Activated CD8-positive, alpha-beta memory T cell treated with anti-CD3 and anti-CD28 coated beads, Interleukin-2, amount 10 ng/mL, durations not matched to agents 7 days and 5 days (primary cell): ENCODE measurements around the gene TPPP. TPM values are rescaled to one million over a fixed set of nuclear protein-coding genes. Genes with fewer than 3 reads are reported as not detected.
A peak's percentile ranks its signal among the peaks of the same experiment; 100 is the strongest.

Experiments
- ATAC-seq: fragments of 150-1000 bp; cut with Tn5 transposase; one replicate; pipeline ENCODE4 v1.10.0; 2021; ENCODE audit warnings: moderate library complexity
- CTCF ChIA-PET: fragments of 350-600 bp; sonication (Branson Sonifier 250); formaldehyde crosslinking; loops from one replicate; lab custom pipeline; 2021; ENCODE audit warnings: antibody characterized with exemption; lab: Charles Lee
- DNase-seq: peaks from one replicate; pipeline ENCODE4 v3.0.0-alpha.2; 2020
- H3K27ac Mint-ChIP-seq: one replicate; pipeline ENCODE4 v1.8.0; 2021; ENCODE audit warnings: mild to moderate bottlenecking, mixed read lengths
- H3K27me3 Mint-ChIP-seq: one replicate; pipeline ENCODE4 v1.8.0; 2021; ENCODE audit warnings: mixed read lengths
- H3K36me3 Mint-ChIP-seq: one replicate; pipeline ENCODE4 v1.8.0; 2021; ENCODE audit warnings: mild to moderate bottlenecking, mixed read lengths
- H3K4me1 Mint-ChIP-seq: one replicate; pipeline ENCODE4 v1.8.0; 2021; ENCODE audit warnings: mixed read lengths
- H3K4me3 Mint-ChIP-seq: one replicate; pipeline ENCODE4 v1.8.0; 2021; ENCODE audit warnings: mild to moderate bottlenecking, moderate library complexity, mixed read lengths
- H3K9me3 Mint-ChIP-seq: one replicate; pipeline ENCODE4 v1.8.0; 2022; ENCODE audit warnings: low read depth, mixed read lengths
- total RNA-seq, 2 experiments: library from RNA; stranded (reverse); gene quantifications; one replicate each; pipeline ENCODE4 v1.2.3, GENCODE V29; 2021

TPPP gene
- total RNA-seq, 2 experiments from 2014 or later = 0.16 to 0.20 TPM

DNA sequence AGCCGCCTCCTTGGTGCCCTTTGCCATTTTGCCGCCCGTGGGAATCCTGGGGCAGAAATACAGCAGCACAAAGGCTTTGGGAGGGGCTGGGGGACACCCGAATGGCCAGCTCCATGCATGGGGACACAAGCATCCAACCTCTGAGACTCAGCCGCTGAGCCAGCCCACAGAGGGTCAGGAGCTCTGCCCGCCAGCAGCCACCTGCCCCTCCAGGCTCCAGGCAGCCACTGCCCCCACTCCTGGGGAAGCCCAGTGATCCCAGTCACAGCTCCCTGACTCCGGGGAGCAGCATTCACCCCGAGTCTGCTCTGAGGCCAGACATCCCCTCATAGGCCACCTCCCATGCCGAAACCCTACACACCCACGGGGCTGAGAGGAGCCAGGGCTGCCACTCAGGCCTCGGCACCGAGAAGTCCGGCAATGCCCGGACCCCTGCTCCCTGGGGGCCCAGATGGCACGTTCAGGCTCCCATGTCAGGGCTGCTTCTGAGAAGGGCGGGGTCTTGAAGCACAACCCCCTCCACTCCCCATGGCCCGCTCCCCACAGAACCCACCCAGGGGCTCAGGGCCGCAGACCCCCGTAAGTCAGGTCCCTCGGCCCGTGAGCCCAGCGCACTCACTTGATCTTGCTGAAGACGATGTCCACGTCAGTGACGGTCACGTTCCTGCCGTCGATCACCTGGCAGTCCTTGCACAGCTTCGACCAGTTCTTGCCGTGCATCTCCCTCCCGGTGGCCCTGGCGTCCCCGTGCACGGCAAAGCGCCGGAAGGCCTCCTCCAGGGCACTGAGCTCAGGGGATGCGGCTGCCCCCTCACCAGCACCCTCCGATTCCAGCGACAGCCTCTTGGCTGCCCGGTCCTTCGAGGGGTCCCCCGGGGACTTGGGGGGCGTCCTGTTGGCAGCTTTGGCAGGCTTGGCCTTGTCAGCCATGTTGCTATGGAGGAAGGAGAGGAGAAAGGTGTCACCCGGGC, 15.7 kb downstream of the TPPP start:
- Mint-ChIP-seq H3K27ac (no peak overlapping the region), H3K4me1 (peaks cover 5% of the 10 kb centered on the region), H3K4me3 (no peak overlapping the region), H3K27me3 (peaks cover 4% of the 10 kb centered on the region), H3K36me3 (no peaks in the 10 kb centered on the region), H3K9me3 (no peaks in the 10 kb centered on the region)
- no peak for DNase-seq
- no peak for ATAC-seq
- CTCF ChIA-PET = no interaction called here

DNA sequence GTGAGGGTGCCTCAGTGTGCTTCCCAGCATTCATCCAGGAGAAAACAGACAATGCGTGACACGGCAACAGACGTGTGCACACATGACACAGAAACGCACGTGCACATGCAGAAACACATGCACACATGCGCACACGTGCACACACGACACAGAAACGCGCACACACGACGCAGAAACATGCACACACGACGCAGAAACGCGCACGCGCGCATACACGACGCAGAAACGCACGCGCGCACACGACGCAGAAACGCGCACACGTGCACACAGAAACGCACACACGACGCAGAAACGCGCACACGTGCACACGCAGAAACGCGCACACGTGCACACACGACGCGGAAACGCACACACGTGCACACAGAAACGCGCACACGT, 16.5 kb downstream of the TPPP start:
- Mint-ChIP-seq H3K4me1 (peaks cover 5% of the 10 kb centered on the region), H3K27ac (no peak overlapping the region), H3K9me3 (no peaks in the 10 kb centered on the region), H3K36me3 (no peaks in the 10 kb centered on the region), H3K4me3 (no peak overlapping the region), H3K27me3 (peaks cover 4% of the 10 kb centered on the region)
- CTCF ChIA-PET = no interaction called here
- DNase-seq (no peak), ATAC-seq (no peak)

DNA sequence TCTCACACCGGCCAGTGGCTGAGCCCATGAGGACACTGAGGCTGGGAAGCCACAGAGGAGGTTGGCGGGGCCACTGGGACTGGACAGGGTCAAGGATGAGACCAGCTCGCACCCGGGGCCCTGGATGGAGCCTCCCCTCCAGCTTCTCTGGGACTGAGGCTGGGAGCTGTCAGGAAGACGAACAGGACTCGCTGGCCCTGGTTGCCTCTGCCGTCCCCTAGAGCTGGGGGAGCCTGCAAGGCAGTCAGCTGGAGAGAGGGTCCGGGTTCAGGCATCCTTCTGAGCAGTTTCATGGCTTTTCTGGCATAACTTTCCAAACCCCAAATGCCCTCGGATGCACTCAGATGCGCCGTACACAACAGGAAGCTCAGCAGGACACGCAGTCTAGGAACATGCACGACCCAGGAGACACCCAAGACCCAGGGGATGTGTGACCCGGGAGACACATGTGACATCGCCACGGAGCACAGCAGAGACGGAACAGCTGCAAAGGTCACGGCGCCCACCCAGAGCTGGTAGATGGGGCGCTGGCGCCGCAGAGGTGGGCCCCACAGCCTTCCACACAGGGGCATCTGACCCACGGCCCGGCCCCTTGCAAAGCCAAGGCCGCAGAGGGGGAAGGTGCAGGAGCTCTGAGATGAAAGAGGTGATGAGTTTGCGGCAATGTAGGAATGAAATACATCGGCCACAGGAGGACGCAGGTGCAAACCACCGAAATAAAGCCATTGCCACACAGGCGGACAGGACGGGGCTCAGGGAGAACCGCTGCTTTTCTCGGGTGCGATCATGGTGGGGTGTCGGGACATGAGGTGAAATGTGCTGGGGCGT, 17.1 kb downstream of the TPPP start:
- peaks cover 5% of the 10 kb centered on the region for H3K4me1 Mint-ChIP-seq
- no peak overlapping the region for H3K4me3 Mint-ChIP-seq
- no peak for ATAC-seq
- H3K9me3 Mint-ChIP-seq = no peaks in the 10 kb centered on the region
- no peak for DNase-seq
- no peak overlapping the region for H3K27ac Mint-ChIP-seq
- peaks cover 4% of the 10 kb centered on the region for H3K27me3 Mint-ChIP-seq
- CTCF ChIA-PET = no interaction called here
- no peaks in the 10 kb centered on the region for H3K36me3 Mint-ChIP-seq

DNA sequence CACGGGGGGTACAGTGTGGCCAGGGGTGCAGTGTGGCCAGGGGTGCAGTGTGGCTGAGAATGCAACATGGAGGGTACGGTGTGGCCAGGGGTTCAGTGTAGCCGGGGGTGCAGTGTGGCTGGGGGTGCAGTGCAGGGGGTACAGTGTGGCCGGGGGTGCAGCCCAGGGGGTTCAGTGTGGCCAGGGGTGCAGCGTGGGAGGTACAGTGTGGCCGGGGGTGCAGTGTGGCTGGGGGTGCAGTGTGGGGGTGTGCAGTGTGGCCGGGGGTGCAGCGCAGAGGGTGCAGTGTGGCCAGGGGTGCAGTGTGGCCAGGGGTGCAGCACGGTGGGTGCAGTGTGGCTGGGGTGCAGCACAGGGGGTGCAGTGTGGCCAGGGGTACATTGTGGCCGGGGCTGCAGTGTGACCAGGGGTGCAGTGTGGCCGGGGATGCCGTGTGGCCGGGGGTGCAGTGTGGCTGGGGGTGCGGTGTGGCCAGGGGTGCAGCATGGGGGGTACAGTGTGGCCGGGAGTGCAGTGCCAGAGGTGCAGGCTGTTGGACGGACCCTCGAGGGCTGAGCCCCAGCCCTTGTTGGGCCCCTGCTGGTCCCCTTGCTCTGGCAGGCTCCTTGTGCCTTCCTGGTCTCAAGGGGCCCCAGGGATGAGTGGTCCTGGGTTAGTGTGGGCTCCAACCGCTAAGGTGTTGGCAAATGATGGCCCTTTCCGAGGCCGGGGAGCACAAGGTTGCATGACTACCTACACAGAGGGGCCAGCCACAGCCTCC, 17.9 kb downstream of the TPPP start:
- DNase-seq (no peak), ATAC-seq (no peak)
- no peaks in the 10 kb centered on the region for H3K36me3 Mint-ChIP-seq
- no peak overlapping the region for H3K4me3 Mint-ChIP-seq
- CTCF ChIA-PET = no interaction called here
- peaks cover 5% of the 10 kb centered on the region for H3K4me1 Mint-ChIP-seq
- no peaks in the 10 kb centered on the region for H3K9me3 Mint-ChIP-seq
- peaks cover 4% of the 10 kb centered on the region for H3K27me3 Mint-ChIP-seq
- no peak overlapping the region for H3K27ac Mint-ChIP-seq

DNA sequence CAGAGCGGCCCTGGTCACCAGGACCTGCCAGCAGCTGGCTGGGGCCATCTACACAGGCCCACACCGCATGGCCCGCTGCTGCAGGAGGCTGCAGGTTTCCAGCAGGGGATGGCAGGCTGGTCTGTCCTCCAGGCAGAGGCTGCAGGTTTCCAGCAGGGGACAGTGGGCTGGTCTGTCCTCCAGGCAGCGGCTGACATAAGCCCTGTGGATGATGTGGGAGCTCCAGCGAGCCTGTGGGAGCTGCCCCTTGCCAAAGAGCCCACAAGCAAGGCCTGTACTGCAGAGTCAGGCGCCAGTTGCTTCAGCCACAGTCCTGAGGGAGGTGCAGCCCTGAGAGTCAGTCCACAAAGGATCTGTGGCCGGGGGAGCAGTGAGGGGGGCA, 18.5 kb downstream of the TPPP start:
- Mint-ChIP-seq H3K9me3 (no peaks in the 10 kb centered on the region), H3K27ac (no peak overlapping the region), H3K36me3 (no peaks in the 10 kb centered on the region), H3K4me3 (no peak overlapping the region), H3K4me1 (peaks cover 5% of the 10 kb centered on the region), H3K27me3 (peaks cover 4% of the 10 kb centered on the region)
- no peak for ATAC-seq
- CTCF ChIA-PET = no interaction called here
- DNase-seq = no peak

DNA sequence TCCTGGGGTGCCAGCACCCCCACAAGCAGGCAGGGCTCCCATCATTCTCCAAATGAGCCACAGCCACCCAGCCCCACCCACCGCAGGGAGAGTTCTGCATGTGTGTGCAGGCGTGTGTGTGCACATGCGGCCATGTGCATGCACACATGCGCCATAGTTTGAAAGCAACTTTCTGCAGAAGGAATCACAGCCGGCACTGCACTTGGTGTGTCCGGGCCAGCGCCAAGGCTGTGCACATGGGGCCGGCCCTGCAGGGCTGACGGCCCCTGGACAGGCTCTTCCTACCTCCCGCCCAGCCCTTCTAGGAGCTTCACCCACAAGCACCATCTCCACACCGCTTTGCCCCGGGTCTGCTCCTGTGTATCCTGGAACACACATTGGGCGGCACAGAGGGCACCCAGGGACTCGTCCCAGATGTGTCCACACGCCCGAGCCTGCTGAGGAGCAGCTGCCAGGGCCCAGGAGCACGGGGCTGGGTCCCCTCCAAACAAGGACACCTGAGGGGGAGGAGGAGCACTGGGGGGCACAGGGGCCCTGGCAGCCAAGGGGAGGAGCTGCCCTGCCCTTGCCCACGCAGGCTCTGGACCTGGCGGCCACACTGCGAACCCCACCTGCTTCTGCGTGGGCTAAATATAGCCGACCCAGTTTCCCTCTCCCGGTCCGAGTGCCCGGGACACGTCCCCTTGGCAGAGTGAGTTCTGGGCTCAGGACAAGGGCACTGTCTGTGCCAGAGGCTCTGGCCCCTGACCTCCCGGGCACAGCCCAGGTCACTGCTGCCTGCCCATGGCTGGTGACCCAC, 19.1 kb downstream of the TPPP start:
- Mint-ChIP-seq H3K4me1 (peaks cover 5% of the 10 kb centered on the region), H3K9me3 (no peaks in the 10 kb centered on the region), H3K27ac (no peak overlapping the region), H3K4me3 (no peak overlapping the region), H3K27me3 (peaks cover 4% of the 10 kb centered on the region), H3K36me3 (no peaks in the 10 kb centered on the region)
- no peak for ATAC-seq
- CTCF ChIA-PET = interaction anchor here (0.6 to 0.7 kb wide), 2 partner anchors 15 to 171 kb away, joined by 3 to 5 read pairs; no protein-coding TSS in a partner anchor
- no peak for DNase-seq

DNA sequence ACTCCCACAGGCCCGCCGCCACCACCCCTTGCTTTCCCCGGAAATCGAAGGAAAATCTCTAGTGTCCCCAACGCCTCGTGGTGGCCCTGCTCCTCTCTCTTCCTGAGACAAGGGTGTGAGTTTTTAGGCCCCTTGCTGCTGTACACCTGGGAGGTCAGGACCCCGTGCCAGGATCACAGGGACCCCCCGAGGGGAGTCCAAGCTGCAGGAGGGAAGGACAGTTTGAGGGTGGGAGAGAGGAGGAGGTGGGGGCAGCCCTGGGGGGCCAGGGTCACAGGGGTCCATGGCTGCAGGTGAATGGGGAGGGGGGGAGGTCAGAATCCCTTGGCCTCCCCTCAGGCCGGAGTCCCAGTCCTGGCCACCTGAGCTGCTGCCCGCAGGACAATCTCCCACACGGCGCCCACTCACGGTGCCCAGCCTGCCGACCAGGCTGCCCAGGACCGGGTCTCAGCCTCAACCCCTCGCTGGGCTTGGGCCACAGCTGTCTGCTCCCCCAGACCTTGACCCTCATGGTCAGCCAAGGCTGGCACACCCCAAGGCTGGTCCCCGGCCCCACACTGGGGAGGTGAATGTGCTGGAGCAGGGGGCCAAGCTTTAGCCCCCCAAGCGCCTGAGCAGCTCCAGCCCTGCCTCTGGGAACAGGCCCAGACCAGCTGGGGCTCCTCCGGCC, 19.9 kb downstream of the TPPP start:
- no peaks in the 10 kb centered on the region for H3K36me3 Mint-ChIP-seq
- no peak overlapping the region for H3K27ac Mint-ChIP-seq
- H3K27me3 Mint-ChIP-seq = peaks cover 4% of the 10 kb centered on the region
- no peak overlapping the region for H3K4me3 Mint-ChIP-seq
- DNase-seq = no peak
- peaks cover 5% of the 10 kb centered on the region for H3K4me1 Mint-ChIP-seq
- H3K9me3 Mint-ChIP-seq = no peaks in the 10 kb centered on the region
- CTCF ChIA-PET = interaction anchor here (0.6 to 3.3 kb wide), 3 partner anchors 15 to 230 kb away, joined by 3 to 15 read pairs (median 5); no protein-coding TSS in a partner anchor
- ATAC-seq = no peak

DNA sequence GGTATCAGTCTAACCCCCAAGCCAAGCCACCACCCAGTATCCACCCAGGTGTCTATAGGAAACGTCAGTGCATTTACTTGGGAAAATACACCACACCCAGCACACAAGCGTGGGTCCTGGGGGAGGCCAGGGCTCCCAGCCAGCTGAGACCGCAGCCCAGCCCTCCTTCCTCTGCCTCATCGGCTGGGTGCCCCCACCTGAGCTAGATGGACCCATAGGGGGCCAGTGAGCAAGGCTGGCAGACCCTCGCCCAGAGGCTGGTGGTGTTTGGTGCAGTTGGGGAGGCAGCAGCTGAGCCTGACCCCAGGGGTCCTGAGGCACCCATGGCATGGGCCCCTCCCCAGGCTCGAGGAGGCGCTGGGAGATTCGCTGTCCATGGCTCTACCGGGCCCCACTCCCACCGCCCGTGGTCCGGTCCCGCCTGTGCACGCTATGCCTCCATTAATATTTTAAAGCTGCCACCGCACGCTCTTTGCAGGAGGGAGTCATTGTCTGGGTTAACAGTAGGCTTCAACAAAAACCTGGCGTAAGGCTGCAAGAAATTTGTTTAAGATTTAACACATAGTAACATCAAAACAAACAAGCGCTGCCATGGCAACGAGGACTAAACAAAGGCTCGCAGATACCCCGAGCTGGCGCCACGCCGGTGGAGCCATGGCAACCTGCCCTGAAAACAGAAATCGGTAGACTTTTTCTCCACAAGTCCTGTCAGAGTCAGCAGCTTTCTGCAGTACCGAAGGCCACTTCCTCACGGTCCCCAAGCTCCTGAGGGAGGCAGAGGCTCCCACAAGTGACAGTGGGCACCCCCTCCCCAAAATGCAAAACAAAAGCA, 20.6 kb downstream of the TPPP start:
- peak; percentile 48 for ATAC-seq
- DNase-seq = peak; percentile 69

DNA sequence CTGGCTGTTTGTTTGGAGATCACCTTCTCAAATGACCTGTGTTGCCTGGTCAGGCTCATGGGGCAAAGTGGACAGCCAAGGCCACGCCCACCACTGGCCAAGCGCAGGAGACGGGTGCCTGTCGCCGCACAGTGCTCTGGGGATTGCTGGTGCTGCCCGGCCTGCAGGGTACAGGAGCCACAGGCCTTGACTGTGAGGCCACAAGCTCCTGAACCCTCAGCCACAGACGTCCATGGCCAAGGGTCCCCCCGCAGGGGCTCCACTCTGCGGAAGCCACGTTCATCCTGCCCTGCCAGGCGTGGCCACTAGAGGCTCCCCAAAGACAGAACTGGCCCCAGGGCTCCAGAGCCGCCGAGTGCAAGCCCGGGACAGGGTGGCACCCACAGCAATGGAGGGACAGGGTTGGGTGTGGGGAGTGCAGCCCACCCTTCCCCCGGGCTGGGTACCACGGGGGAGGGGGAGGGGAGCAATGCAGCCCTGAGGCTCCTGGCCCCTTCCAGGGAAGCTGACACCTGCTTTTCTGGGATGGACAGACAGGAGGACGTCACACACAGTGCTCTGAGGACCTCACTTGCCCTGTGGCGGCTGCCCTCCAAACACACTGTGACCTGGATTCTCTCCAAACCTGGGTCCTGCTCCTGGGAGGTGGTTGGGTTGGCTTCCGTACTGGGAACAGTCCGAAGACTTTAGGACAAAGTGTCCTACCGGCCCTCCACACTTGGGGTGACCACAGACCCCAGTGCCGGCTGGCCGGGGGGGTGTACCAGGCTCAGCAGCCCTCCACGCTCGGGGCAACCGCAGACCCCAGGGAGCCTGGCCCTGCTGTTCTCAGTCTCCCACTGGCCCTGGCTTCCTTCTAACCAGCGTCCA, 21.5 kb downstream of the TPPP start:
- ATAC-seq = peak; percentile 77
- CTCF ChIA-PET = interaction anchor here (1.1 to 3.3 kb wide), 4 partner anchors 198 to 234 kb away, joined by 3 to 15 read pairs (median 5); partner anchors contain the start of genes BRD9 and TRIP13

More for the DNA sequence above, 20.6 kb downstream of the TPPP start:
- Mint-ChIP-seq H3K27me3 (peaks cover 4% of the 10 kb centered on the region), H3K36me3 (peaks cover under 1% of the 10 kb centered on the region), H3K9me3 (no peaks in the 10 kb centered on the region), H3K4me3 (no peak overlapping the region), H3K4me1 (peaks cover 5% of the 10 kb centered on the region), H3K27ac (no peak overlapping the region)
- CTCF ChIA-PET = interaction anchor here (3.3 kb wide), 1 partner anchor 230 kb away, joined by 15 read pairs; no protein-coding TSS in a partner anchor

DNA sequence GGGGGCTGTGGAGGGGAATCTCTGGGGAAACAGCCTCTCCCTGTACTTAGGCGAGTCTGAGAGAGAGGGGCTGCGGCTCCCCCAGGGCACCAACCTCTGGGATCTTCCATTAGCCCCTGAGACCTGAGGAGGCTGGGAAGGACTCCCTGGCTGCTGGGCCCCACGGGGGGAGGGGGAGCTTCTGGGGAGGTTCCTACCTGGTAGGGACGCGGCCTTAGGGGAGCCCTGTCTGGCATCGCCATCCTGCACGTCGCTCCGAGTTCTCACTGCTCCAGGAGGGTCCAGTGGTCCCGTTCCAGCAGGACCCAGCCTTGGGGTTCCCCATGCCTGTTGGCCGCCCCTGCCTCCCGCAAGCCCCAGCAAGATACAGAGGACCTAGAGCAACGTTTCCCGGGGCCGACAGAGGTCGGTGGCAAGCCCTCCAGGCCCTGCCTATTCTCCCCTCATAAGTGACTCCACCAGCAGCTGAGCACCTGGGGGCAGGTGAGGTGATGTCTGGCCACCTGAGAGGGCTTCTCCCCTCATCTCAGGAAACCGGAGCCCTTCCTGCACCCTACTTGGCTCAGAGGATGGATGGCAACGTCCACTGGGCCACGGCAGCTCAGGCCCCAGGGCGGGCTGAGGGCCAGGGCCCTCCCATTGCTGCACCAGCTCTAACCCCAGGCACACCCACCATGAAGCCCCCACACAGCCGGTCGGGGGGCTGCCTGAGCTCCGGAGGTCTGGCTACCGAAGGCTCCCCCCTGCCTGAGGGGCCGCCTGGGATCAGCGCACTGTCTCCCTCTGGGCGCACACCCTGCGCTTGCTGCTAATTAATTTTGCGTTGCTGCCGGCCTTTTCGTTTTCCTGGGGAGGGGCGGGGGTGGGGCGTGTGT, 22.5 kb downstream of the TPPP start:
- CTCF ChIA-PET = interaction anchor here (0.8 to 3.3 kb wide), 8 partner anchors 17 to 235 kb away, joined by 3 to 15 read pairs (median 3); partner anchors contain the start of genes BRD9 and TRIP13
- no peak for DNase-seq
- Mint-ChIP-seq H3K36me3 (peaks cover 2% of the 10 kb centered on the region), H3K27ac (no peak overlapping the region), H3K4me1 (peaks cover 5% of the 10 kb centered on the region), H3K27me3 (peaks cover 4% of the 10 kb centered on the region), H3K9me3 (no peaks in the 10 kb centered on the region), H3K4me3 (no peak overlapping the region)
- ATAC-seq = no peak

More for the DNA sequence above, 21.5 kb downstream of the TPPP start:
- H3K4me3 Mint-ChIP-seq = no peak overlapping the region
- peaks cover 5% of the 10 kb centered on the region for H3K4me1 Mint-ChIP-seq
- H3K9me3 Mint-ChIP-seq = no peaks in the 10 kb centered on the region
- peaks cover 2% of the 10 kb centered on the region for H3K36me3 Mint-ChIP-seq
- peaks cover 4% of the 10 kb centered on the region for H3K27me3 Mint-ChIP-seq
- peak; percentile 75 for DNase-seq
- no peak overlapping the region for H3K27ac Mint-ChIP-seq
